ENCODE data around the gene TFEC. TPM values are rescaled to one million over a fixed set of nuclear protein-coding genes. Genes with fewer than 3 reads are reported as not detected.
"Not testable (repeated sequence)": the region's sequence is repeated elsewhere in the genome, so short reads cannot be mapped to it uniquely, and the experiment has no call there.

Gene TFEC
- polyA plus RNA-seq, 4 donors: 3.9 to 28.3 (median 24.6) TPM

- DNase-seq (ENCODE audit: low read depth in 4 of 4, low spot score in 3 of 4): no peak
Observed at GRCh38 chr7:115932880-115933279, 97.7 kb downstream of the TFEC start.

GRCh38 chr7:115930184-115930583, 100.4 kb downstream of the TFEC start:
- not testable (repeated sequence) for DNase-seq (ENCODE audit: low read depth in 4 of 4, low spot score in 3 of 4)

GRCh38 chr7:115929736-115930135, 100.8 kb downstream of the TFEC start:
- not testable (repeated sequence) for DNase-seq (ENCODE audit: low read depth in 4 of 4, low spot score in 3 of 4)

GRCh38 chr7:115924411-115924810, 106.2 kb downstream of the TFEC start:
- DNase-seq (ENCODE audit: low read depth in 4 of 4, low spot score in 3 of 4): no peak

GRCh38 chr7:115920367-115920766, 110.2 kb downstream of the TFEC start:
- DNase-seq (ENCODE audit: low read depth in 4 of 4, low spot score in 3 of 4): no peak

GRCh38 chr7:115914951-115915350, 115.6 kb downstream of the TFEC start:
- no peak for DNase-seq (ENCODE audit: low read depth in 4 of 4, low spot score in 3 of 4)

- no peak for DNase-seq (ENCODE audit: low read depth in 4 of 4, low spot score in 3 of 4)
Observed at GRCh38 chr7:115911465-115911864, 119.1 kb downstream of the TFEC start.

GRCh38 chr7:115910541-115911164, 119.9 kb downstream of the TFEC start:
- DNase-seq (ENCODE audit: low read depth in 4 of 4, low spot score in 3 of 4): peak in 3 of 4 donors; percentile 16 to 25 (median 16)

- no peak for DNase-seq (ENCODE audit: low read depth in 4 of 4, low spot score in 3 of 4)
Observed at GRCh38 chr7:115906731-115907130, 123.8 kb downstream of the TFEC start.

GRCh38 chr7:115889669-115889984, 140.9 kb downstream of the TFEC start:
- no peak for DNase-seq (ENCODE audit: low read depth in 4 of 4, low spot score in 3 of 4)

- no peak for DNase-seq (ENCODE audit: low read depth in 4 of 4, low spot score in 3 of 4)
Observed at GRCh38 chr7:115888981-115889668, 141.4 kb downstream of the TFEC start.

- DNase-seq (ENCODE audit: low read depth in 4 of 4, low spot score in 3 of 4): no peak
Observed at GRCh38 chr7:115885550-115885949, 145.0 kb downstream of the TFEC start.

Other genes starting within 250 kb of the TFEC start
- gene TES, start 179.8 kb upstream of the TFEC start, polyA plus RNA-seq (ENCODE audit: insufficient read length in 4 of 4): 10 to 100 TPM; 32.7 to 83.9 (median 73.9) TPM